GM12878 (cell line): ENCODE results near the gene PXMP4. TPM values are rescaled to one million over a fixed set of nuclear protein-coding genes. Genes with fewer than 3 reads are reported as not detected.

ENCODE experiments used
- ATAC-seq: fragments of 200-7000 bp; cut with Tn5 transposase; 3 replicates; pipeline ENCODE4 v1.9.1; 2020; ENCODE audit warnings: mild to moderate bottlenecking, moderate library complexity
- BruUV-seq: library from RNA; stranded (reverse); fragments of 400-500 nt; replicated peaks from 2 replicates; lab custom pipeline; 2021; lab: Mats Ljungman, UMichigan
- CTCF ChIA-PET: fragments of 300-600 bp; sonication (Branson Sonifier 250); formaldehyde crosslinking; extraction: SDS; loops from one replicate; lab custom pipeline; 2021; ENCODE audit warnings: inconsistent platforms; lab: Yijun Ruan, JAX
- POLR2A ChIA-PET: fragments of 350-600 bp; formaldehyde crosslinking; extraction: SDS; loops from one replicate; lab custom pipeline; 2021; ENCODE audit warnings: inconsistent platforms; lab: Charles Lee
- RAD21 ChIA-PET: fragments of 300-600 bp; sonication (Branson Sonifier 250); formaldehyde crosslinking; loops from one replicate; lab custom pipeline; 2023; ENCODE audit warnings: antibody characterized with exemption; ENCODE audit not compliant: unreplicated experiment; lab: Charles Lee
- SMC1A ChIA-PET: fragments of 300-600 bp; sonication (Branson Sonifier 250); formaldehyde crosslinking; loops from one replicate; lab custom pipeline; 2023; ENCODE audit not compliant: unreplicated experiment, uncharacterized antibody; lab: Charles Lee
- DNase-seq: peaks from one replicate; pipeline ENCODE4 v3.0.0-alpha.2; 2011; ENCODE audit warnings: low read depth, low spot score
- FAIRE-seq: peaks from 3 replicates; lab custom pipeline; 2011; peaks lifted over from hg19 to GRCh38; lab: Jason Lieb, UNC
- H2AFZ ChIP-seq: 2 replicates; pipeline ENCODE4 v1.6.0; 2011; ENCODE audit warnings: low read depth, low read length, control low read depth; ENCODE audit not compliant: control insufficient read depth
- H3K27ac ChIP-seq: 2 replicates; pipeline ENCODE4 v1.5.1; 2011; ENCODE audit warnings: control low read depth; ENCODE audit not compliant: control insufficient read depth, insufficient read depth
- H3K27me3 ChIP-seq, 2 experiments: replicated peaks in 1 of 2; 2 replicates each; pipeline versions ENCODE4 v1.6.0 to v1.6.1; 2011; ENCODE audit warnings: low read length in 1 of 2; ENCODE audit not compliant: control insufficient read depth in 2 of 2, insufficient read depth in 2 of 2
- H3K36me3 ChIP-seq, 2 experiments: 2 replicates each; pipeline ENCODE4 v1.5.1; 2011; ENCODE audit warnings: low read length in 1 of 2; ENCODE audit not compliant: control insufficient read depth in 2 of 2, insufficient read depth in 2 of 2
- H3K4me1 ChIP-seq: 2 replicates; pipeline ENCODE4 v1.6.1; 2011; ENCODE audit warnings: mild to moderate bottlenecking, low read length, moderate library complexity, mixed read lengths; ENCODE audit not compliant: control insufficient read depth, insufficient read depth
- H3K4me2 ChIP-seq: 2 replicates; pipeline ENCODE4 v1.6.0; 2011; ENCODE audit warnings: control low read depth; ENCODE audit not compliant: control insufficient read depth, insufficient read depth
- H3K4me3 ChIP-seq: fragments of 200-600 bp; sonication (generic); 2 replicates; pipeline ENCODE4 v1.5.1; 2016
- H3K79me2 ChIP-seq: 2 replicates; pipeline ENCODE4 v1.6.0; 2011; ENCODE audit warnings: low read length; ENCODE audit not compliant: control insufficient read depth, insufficient read depth
- H3K9ac ChIP-seq: 2 replicates; pipeline ENCODE4 v1.8.0; 2011; ENCODE audit warnings: low read length, control low read depth, mixed read lengths; ENCODE audit not compliant: control insufficient read depth, insufficient read depth
- H3K9me3 ChIP-seq: replicated peaks from 3 replicates; pipeline ENCODE4 v1.5.1; 2011; ENCODE audit warnings: mild to moderate bottlenecking, low read length; ENCODE audit not compliant: control insufficient read depth, insufficient read depth
- H4K20me1 ChIP-seq: 2 replicates; pipeline ENCODE4 v1.6.0; 2011; ENCODE audit not compliant: control insufficient read depth, insufficient read depth
- BHLHE40 ChIP-seq, 2 experiments: fragments of 450-650 bp in 1 of 2; IDR thresholded peaks; 2 replicates each; pipeline ENCODE4 v1.6.1; 2011 to 2017; ENCODE audit warnings: low read depth in 2 of 2, borderline replicate concordance in 1 of 2, improper control_type of control experiment in 1 of 2, low read length in 1 of 2, mild to moderate bottlenecking in 1 of 2
- CBX3 ChIP-seq: fragments of 200-600 bp; sonication (generic); IDR thresholded peaks from 2 replicates; pipeline ENCODE4 v1.6.1; 2016; ENCODE audit warnings: low read depth, borderline replicate concordance
- EZH2 ChIP-seq: IDR thresholded peaks from 2 replicates; pipeline ENCODE4 v1.6.1; 2012; ENCODE audit warnings: low read depth, mild to moderate bottlenecking, control low read depth, inconsistent platforms, low read length, borderline replicate concordance; ENCODE audit not compliant: control insufficient read depth
- IRF5 ChIP-seq: fragments of 450-650 bp; IDR thresholded peaks from 2 replicates; pipeline ENCODE4 v1.6.1; 2017; ENCODE audit warnings: borderline replicate concordance
- NFIC ChIP-seq: IDR thresholded peaks from 2 replicates; pipeline ENCODE4 v1.6.1; 2012; ENCODE audit warnings: low read depth, mild to moderate bottlenecking, inconsistent platforms, low read length, moderate library complexity
- YY1 ChIP-seq: IDR thresholded peaks from 2 replicates; pipeline ENCODE4 v1.6.1; 2011; ENCODE audit warnings: low read depth, mild to moderate bottlenecking, low read length
- WGBS: methylation state at CpG from one replicate; pipeline ENCODE4 v1.1.6; 2016; ENCODE audit warnings: low lambda C conversion rate; ENCODE audit not compliant: insufficient replicate concordance, insufficient coverage; ENCODE audit errors: missing lambda C conversion rate; 5-methylcytosine and 5-hydroxymethylcytosine counted together
- in situ Hi-C: fragments of 300-500 bp; cut with MboI; formaldehyde crosslinking; loops from 9 replicates; pipeline ENCODE4 v1.14.3; 2018; ENCODE audit warnings: mixed read lengths
- intact Hi-C: fragments of 100-400 bp; cut with micrococcal nuclease; formaldehyde crosslinking; loops from one replicate; pipeline ENCODE4 v1.14.2; 2022; ENCODE audit not compliant: unreplicated experiment
- polyA plus RNA-seq, 11 experiments: library from polyadenylated mRNA; depleted of rRNA in 4 of 11; unstranded in 6 of 11; stranded (reverse) in 5 of 11; fragments of >200 nt; fragmentation: Nextera tagmentation in 4 of 11; fragmentation: Illumina TruSeq in 1 of 11; extraction: Ambion mirVana in 4 of 11; extraction: Trizol in 1 of 11; gene quantifications; 1 replicate in 1 of 11; 2 replicates in 10 of 11; pipeline versions ENCODE4 v1.2.1 to v1.2.3, GENCODE V29; 2011 to 2016; ENCODE audit warnings: inconsistent platforms in 2 of 11, missing spikeins in 2 of 11, low read depth in 1 of 11
- total RNA-seq, 4 experiments: library from RNA; depleted of rRNA in 3 of 4; stranded (reverse); fragments of >200 nt in 3 of 4; fragmentation: Illumina TruSeq in 1 of 4; extraction: Trizol in 1 of 4; gene quantifications; 2 replicates each; pipeline versions ENCODE4 v1.2.1 to v1.2.3, GENCODE V29; 2013 to 2021

The PXMP4 gene
- total and polyA plus RNA-seq, 10 of the 15 experiments (the other 5 are each of a cell fraction or from before 2014, with no cell fraction given): 3.6 to 19.2 (median 8.6) TPM

GRCh38 chr20:33709905-33710541 lies 10.1 kb downstream of the PXMP4 start:
- Histone ChIP-seq H3K36me3 (0 out of 4 replicates have a peak, but pooled peaks cover 0 to 2% of the 10 kb centered on the region in 2 experiments), H3K9me3 (no peaks in the 10 kb centered on the region), H3K4me2 (no peak overlapping the region), H3K9ac (no peak overlapping the region), H2AFZ (no peak overlapping the region), H3K79me2 (no peaks in the 10 kb centered on the region), H3K27ac (no peak overlapping the region), H4K20me1 (no peaks in the 10 kb centered on the region), H3K4me1 (no peaks in the 10 kb centered on the region), H3K4me3 (no peak overlapping the region), H3K27me3 (no peaks in the 10 kb centered on the region)
- in situ Hi-C loops: no loop called here
- ChIA-PET RAD21 (no interaction called here), SMC1A (no interaction called here), POLR2A (no interaction called here), CTCF (no interaction called here)
- no peak for DNase-seq
- intact Hi-C loops: no loop called here
- WGBS: 66% methylated on average over 15 of the region's 16 CpGs
- TF ChIP-seq BHLHE40 (IDR thresholded peaks at IDR 0.05; ENCODE audit: borderline replicate concordance in 1 of 2, low read depth in 2 of 2, low read length in 1 of 2): no peak
- TF ChIP-seq EZH2: no peak
- no peak for TF ChIP-seq IRF5
- no peak for TF ChIP-seq YY1
- no peak for TF ChIP-seq NFIC
- TF ChIP-seq CBX3: no peak
- no peak for FAIRE-seq
- no peak for ATAC-seq
- no TSS peak for BruUV-seq
